Mucosa of descending colon (tissue), 3 donors: ENCODE data around the gene CDK17. TPM values are rescaled to one million over a fixed set of nuclear protein-coding genes. Genes with fewer than 3 reads are reported as not detected.

ENCODE experiments used
- ATAC-seq: fragments of 200-7000 bp; cut with Tn5 transposase; one replicate; pipeline ENCODE4 v1.9.1; 2020; ENCODE audit warnings: mild to moderate bottlenecking, moderate library complexity
- DNase-seq, 3 donors: peaks; one replicate each; pipeline ENCODE4 v3.0.0-alpha.2; 2020
- H3K36me3 ChIP-seq: fragments of 200-600 bp; one replicate; pipeline ENCODE4 v1.8.0; 2021; ENCODE audit warnings: low read depth, mild to moderate bottlenecking
- H3K4me1 ChIP-seq: fragments of 200-600 bp; one replicate; pipeline ENCODE4 v1.8.0; 2021; ENCODE audit warnings: low read depth, mild to moderate bottlenecking
- H3K4me3 ChIP-seq: fragments of 200-600 bp; one replicate; pipeline ENCODE4 v1.8.0; 2021; ENCODE audit warnings: mild to moderate bottlenecking
- H3K9me3 ChIP-seq: fragments of 200-600 bp; one replicate; pipeline ENCODE4 v1.8.0; 2021; ENCODE audit warnings: mild to moderate bottlenecking
- intact Hi-C, 2 donors: fragments of 100-400 bp; cut with DNase I in 1 of 2; cut with micrococcal nuclease in 1 of 2; formaldehyde crosslinking; loops; one replicate each; pipeline versions ENCODE4 v1.11.0 to v1.11.1; 2022; cut with DNase I, micrococcal nuclease
- total RNA-seq, 3 donors: library from RNA; stranded (reverse); fragmentation: NEBNext Ultra II Directional in 2 of 3; extraction: Animal tissue kit (Norgen Biotek cat#: 25700) in 2 of 3; gene quantifications; one replicate each; pipeline versions ENCODE4 v1.2.1 to v1.2.4, GENCODE V29; 2021 to 2023
- TF ChIP-seq, protein P1 (sequence below): fragments of 200-600 bp; IDR thresholded peaks from one replicate; pipeline ENCODE4 v1.8.0; 2022; ENCODE audit warnings: antibody characterized with exemption, mild to moderate bottlenecking
- donor health status: DM: no; HTN: no; CAD: no; lungs with moderate emphysema.
- donor health status: DM: no; HTN: no; CAD: no.
- donor health status: DM: no; HTN: yes; CAD: no.

Gene CDK17
- total RNA-seq, 3 donors from 2014 or later: 19.5 to 43.5 (median 24.0) TPM

DNA sequence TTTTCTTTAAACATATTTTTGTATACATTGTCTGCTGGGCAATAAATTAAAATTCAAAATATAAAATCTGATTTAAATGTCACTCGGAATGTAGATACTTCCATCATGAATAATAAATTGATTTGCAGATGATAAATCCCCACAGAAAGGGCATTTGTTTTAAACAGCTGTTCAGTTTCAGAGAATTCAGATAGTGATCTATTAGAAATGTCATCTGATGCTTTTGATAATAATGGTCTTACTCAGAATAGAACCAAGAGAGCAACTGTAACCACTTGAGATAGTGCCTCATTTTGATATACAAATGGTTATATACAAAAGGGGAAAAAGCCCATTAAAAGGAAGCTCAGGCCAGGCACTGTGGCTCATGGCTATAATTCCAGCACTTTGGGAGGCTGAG, 43.4 kb downstream of the CDK17 start:
- Histone ChIP-seq H3K4me3 (no peak overlapping the region), H3K36me3 (no peaks in the 10 kb centered on the region), H3K4me1 (peaks cover 5% of the 10 kb centered on the region), H3K9me3 (no peaks in the 10 kb centered on the region)
- TF ChIP-seq, protein P1, sequence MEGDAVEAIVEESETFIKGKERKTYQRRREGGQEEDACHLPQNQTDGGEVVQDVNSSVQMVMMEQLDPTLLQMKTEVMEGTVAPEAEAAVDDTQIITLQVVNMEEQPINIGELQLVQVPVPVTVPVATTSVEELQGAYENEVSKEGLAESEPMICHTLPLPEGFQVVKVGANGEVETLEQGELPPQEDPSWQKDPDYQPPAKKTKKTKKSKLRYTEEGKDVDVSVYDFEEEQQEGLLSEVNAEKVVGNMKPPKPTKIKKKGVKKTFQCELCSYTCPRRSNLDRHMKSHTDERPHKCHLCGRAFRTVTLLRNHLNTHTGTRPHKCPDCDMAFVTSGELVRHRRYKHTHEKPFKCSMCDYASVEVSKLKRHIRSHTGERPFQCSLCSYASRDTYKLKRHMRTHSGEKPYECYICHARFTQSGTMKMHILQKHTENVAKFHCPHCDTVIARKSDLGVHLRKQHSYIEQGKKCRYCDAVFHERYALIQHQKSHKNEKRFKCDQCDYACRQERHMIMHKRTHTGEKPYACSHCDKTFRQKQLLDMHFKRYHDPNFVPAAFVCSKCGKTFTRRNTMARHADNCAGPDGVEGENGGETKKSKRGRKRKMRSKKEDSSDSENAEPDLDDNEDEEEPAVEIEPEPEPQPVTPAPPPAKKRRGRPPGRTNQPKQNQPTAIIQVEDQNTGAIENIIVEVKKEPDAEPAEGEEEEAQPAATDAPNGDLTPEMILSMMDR: no peak
- intact Hi-C loops: no loop called here
- no peak for DNase-seq
- no peak for ATAC-seq

DNA sequence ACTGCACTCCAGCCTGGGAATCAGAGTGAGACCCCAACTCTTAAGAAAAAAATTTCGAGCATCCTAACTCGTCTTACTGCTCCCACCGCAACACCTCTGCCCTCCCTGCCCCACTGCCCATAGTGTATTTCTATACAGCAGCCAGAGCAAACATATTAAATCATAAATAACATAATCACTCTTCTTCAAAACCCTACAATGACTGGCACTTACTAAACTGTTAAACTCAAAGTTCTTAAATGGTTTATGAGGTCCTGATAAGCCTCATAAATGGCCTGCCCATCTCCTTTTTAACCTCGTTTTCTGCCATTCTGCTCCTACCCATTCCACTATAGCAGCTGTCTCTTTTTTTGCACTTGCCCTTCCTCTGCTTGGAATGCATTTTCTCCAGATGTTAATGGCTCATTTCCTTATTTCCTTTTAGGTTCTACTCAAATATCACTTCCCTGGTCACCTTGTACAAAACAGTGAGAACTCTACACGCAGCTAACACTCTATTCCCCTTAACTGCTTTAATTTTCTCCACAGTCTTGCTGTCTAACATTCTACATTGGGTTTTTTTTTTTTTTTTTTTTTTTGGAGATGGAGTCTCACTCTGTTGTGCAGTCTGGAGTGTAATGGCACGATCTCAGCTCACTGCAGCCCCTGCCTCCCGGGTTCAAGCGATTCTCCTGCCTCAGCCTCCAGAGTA, 45.2 kb downstream of the CDK17 start:
- Histone ChIP-seq H3K4me1 (peaks cover 5% of the 10 kb centered on the region), H3K9me3 (no peaks in the 10 kb centered on the region), H3K36me3 (no peaks in the 10 kb centered on the region), H3K4me3 (no peak overlapping the region)
- TF ChIP-seq, protein P1: no peak
- intact Hi-C loops: no loop called here
- no peak for DNase-seq
- ATAC-seq: no peak

DNA sequence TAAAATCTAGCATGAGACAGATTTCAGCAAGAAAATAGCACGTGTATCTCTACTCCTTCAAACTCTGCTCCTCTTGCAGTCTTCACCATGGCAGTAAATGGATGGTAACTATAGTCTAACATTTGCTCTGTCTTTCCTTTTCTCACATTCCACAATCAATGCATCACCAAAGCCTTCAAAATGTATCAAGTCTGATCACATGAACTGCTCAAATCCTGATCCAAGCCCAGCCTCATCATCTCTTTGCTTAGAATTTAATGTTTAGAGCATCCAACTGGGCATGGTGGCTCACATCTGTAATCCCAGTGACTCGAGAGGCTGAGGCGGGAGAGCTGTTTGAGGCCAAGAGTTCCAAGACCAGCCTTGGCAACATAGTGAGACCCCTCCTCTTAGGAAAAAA, 45.9 kb downstream of the CDK17 start:
- ATAC-seq (no peak), DNase-seq (no peak)
- intact Hi-C loops: no loop called here
- TF ChIP-seq, protein P1: no peak
- no peak overlapping the region for H3K4me3 ChIP-seq
- peaks cover 5% of the 10 kb centered on the region for H3K4me1 ChIP-seq
- H3K9me3 ChIP-seq: no peaks in the 10 kb centered on the region
- no peaks in the 10 kb centered on the region for H3K36me3 ChIP-seq

DNA sequence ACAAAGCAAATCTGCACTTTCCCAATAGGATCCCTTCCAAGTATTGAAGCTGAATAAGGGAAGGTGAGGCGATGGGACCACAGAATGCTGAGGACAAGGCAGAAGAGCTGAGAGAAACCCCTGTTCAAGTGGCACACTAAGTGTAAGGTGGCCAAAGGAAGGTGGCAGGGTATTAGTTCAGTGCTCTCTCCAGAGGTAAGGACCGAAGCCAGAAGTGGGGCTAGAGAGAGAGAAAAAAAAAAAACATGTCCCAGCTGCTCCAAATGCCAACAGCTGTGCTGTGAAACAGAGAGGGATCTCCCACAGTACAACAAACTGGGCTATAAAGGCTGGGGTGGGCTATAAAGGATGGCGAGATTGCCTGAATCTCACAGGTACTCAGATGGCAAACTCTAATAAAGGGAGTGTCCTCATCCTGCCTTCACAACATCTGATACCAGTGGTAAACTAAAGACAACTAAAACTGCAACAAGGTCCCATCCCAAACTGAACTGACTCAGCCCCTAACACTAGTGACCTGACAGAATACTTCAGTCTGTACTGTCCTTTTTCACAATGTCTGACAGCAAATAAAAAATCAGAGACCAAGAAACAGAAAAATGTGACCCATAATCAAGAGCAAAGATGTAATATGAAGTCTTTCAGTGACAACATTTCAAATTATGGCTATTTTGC, 47.9 kb downstream of the CDK17 start:
- Histone ChIP-seq H3K36me3 (no peaks in the 10 kb centered on the region), H3K4me3 (no peak overlapping the region), H3K9me3 (no peaks in the 10 kb centered on the region), H3K4me1 (peaks cover 16% of the 10 kb centered on the region)
- intact Hi-C loops: no loop called here
- ATAC-seq: peak; percentile 13
- DNase-seq: no peak
- TF ChIP-seq, protein P1: no peak

DNA sequence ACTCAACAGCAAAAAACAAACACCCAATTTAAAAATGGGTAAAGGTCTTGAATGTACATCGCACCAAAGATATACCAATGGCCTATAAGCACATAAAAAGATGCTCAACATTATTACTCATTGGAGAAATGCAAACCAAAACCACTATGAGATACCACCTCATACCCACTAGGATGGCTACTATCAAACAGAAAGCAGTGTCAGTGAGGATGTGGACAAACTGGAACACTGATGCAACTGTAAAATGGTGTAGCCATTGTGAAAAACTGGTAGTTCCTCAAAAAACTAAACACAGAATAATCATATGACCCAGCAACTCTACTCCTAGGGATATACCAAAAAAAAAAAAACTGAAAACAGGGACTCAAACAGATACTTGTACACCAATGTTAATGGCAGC, 49.3 kb downstream of the CDK17 start:
- ATAC-seq (peak; percentile 21), DNase-seq (no peak)
- no peaks in the 10 kb centered on the region for H3K36me3 ChIP-seq
- TF ChIP-seq, protein P1: no peak
- intact Hi-C loops: no loop called here
- peaks cover 16% of the 10 kb centered on the region for H3K4me1 ChIP-seq
- no peaks in the 10 kb centered on the region for H3K9me3 ChIP-seq
- no peak overlapping the region for H3K4me3 ChIP-seq
